ENCODE results near the gene SMIM24. TPM values are rescaled to one million over a fixed set of nuclear protein-coding genes. Genes with fewer than 3 reads are reported as not detected.

The SMIM24 gene
- total RNA-seq, 6 donors from 2014 or later: 1.7 TPM; not detected in 5

DNA sequence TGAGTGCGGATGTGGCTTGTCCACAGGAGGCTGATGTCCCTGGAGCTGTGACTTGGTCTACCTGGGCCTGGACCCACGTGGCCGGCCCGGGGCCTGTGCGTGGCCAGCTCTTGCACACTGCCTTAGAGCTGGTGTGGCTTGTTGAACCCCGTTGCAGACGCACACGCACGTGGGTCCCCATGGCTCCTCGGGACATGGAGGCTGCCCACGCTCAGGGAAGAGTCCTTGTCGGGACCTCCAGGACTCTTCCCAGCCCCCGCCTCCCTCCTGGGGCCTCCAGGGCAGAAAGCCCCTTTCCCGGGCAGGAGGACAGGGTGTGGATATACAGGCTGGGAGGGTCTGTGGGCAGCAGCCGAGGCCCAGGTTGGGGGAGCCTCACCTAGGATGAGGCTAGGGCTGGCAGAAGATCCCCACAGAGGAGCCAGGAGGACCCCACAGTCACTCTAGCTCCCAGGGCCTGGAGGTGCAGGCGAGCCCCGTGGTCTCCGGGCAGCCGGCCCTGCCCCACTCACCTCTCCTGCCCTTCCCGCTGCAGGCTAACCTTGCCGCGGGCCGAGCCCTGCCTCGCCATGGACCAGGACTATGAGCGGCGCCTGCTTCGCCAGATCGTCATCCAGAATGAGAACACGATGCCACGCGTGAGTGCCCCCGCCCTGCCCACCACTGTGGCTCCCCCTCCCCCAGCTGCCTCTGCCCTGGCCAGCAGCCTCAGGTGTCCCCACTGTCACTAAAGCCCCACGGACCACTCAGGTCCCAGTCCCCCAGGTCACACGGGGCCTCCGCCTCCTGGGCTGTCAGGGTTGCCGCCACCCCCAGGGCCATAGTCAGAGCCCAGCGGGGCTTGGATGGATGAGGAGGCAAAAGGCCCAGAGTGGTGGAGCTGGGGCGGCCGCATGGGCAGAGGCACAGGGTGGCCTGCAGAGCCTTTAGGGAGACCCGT, 42.4 kb upstream of the SMIM24 start:
- Histone ChIP-seq H3K36me3 (peaks cover 9 to 74% (median 60%) of the 10 kb centered on the region in 4 donors), H3K27me3 (no peaks in the 10 kb centered on the region), H3K9me3 (no peaks in the 10 kb centered on the region), H3K4me3 (no peak overlapping the region), H3K27ac (no peak overlapping the region), H3K4me1 (peaks cover 0 to under 1% (median under 1%) of the 10 kb centered on the region in 4 donors)
- DNase-seq (peak in 1 of 2 donors; percentile 66), ATAC-seq (ENCODE audit: low FRiP score in 2 of 2) (no peak)
- TF ChIP-seq POLR2AphosphoS5 (IDR thresholded peaks at IDR 0.05) (no peak), EP300 (IDR thresholded peaks at IDR 0.05) (no peak), POLR2A (IDR thresholded peaks at IDR 0.05) (no peak)
- TF ChIP-seq, protein P1, sequence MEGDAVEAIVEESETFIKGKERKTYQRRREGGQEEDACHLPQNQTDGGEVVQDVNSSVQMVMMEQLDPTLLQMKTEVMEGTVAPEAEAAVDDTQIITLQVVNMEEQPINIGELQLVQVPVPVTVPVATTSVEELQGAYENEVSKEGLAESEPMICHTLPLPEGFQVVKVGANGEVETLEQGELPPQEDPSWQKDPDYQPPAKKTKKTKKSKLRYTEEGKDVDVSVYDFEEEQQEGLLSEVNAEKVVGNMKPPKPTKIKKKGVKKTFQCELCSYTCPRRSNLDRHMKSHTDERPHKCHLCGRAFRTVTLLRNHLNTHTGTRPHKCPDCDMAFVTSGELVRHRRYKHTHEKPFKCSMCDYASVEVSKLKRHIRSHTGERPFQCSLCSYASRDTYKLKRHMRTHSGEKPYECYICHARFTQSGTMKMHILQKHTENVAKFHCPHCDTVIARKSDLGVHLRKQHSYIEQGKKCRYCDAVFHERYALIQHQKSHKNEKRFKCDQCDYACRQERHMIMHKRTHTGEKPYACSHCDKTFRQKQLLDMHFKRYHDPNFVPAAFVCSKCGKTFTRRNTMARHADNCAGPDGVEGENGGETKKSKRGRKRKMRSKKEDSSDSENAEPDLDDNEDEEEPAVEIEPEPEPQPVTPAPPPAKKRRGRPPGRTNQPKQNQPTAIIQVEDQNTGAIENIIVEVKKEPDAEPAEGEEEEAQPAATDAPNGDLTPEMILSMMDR (IDR thresholded peaks at IDR 0.05): no peak
- WGBS, 2 donors: 90 to 93% methylated on average over 10 to 35 of the region's 40 CpGs

DNA sequence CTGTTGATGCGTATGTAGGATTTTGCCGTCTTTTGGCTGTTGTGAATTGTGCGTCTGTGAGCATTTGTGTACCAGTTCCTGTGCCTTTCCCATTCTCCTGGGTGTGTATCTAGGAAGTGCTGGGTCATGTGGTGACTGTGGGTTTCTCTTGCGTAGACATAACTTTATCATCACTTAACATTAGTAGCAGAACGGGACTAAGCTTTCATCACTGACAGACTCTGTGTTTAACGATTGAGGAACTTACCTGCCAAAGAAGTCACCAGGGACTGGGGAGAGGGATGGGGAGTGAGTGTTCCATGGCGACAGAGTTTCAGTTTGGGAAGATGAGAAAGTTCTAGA, 40.8 kb upstream of the SMIM24 start:
- DNase-seq (no peak), ATAC-seq (ENCODE audit: low FRiP score in 2 of 2) (no peak)
- WGBS, 2 donors: 80 to 87% methylated on average over 7 of the region's 7 CpGs
- Histone ChIP-seq H3K4me3 (no peak overlapping the region), H3K27ac (no peak overlapping the region), H3K4me1 (peaks cover 6 to 15% (median 10%) of the 10 kb centered on the region in 4 donors), H3K27me3 (no peaks in the 10 kb centered on the region), H3K36me3 (peaks cover 3 to 58% (median 44%) of the 10 kb centered on the region in 4 donors), H3K9me3 (no peaks in the 10 kb centered on the region)
- TF ChIP-seq, protein P1 (IDR thresholded peaks at IDR 0.05): no peak
- no peak for TF ChIP-seq POLR2A (IDR thresholded peaks at IDR 0.05)
- TF ChIP-seq POLR2AphosphoS5 (IDR thresholded peaks at IDR 0.05): no peak
- no peak for TF ChIP-seq EP300 (IDR thresholded peaks at IDR 0.05)

DNA sequence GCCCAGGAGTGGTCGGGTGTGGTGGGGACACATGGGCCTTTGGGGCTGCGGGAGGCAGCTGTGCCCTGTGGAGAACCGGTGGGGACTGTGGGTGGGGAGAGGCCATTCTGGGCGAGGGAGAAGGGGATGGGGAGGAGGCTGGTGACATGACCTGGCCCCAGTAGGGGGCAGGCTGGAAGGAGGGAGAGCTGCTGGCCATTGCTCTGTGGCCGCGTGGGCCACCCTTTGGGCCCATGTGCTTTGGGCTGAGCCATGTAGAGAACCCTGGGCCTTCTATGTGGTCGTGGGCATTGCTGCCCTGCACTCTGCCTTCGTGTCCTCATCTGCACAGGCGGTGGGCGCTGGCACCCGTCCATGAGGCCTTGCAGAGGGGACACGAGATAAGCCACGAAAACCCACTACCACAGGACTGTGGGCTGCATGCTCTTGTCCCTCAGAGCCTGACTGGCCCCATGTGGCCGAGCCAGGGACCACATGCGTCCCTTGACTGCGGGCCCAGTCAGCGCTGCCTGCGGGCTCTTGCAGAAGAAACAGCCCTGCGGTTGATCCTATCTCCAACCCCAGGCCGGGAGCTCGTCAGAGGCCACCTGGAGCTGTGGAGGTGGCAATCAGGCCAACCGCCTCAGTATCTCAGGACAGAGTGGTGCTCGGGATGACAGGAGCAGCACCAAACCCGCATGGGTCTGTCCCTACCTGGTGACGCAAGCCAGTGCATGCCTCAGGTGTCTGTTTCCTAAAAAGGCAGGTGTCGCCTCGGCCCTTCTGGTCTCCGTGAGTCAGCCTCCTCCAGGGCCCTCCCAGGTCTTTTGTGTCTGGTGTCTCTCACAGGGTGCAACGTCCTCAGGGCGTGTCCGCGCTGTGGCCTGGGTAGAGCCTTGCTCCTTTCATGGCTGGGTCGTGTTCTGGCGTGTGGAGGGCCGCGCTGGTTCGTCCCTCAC, 40.1 kb upstream of the SMIM24 start:
- H3K4me1 ChIP-seq: peaks cover 6 to 15% (median 10%) of the 10 kb centered on the region in 4 donors
- ATAC-seq (ENCODE audit: low FRiP score in 2 of 2) (no peak), DNase-seq (peak in 1 of 2 donors; percentile 75)
- no peak overlapping the region for H3K4me3 ChIP-seq
- WGBS, 2 donors: 89 to 95% methylated on average over 16 to 37 of the region's 37 CpGs
- no peaks in the 10 kb centered on the region for H3K27me3 ChIP-seq
- no peak overlapping the region for H3K27ac ChIP-seq
- no peaks in the 10 kb centered on the region for H3K9me3 ChIP-seq
- H3K36me3 ChIP-seq: peaks cover 3 to 52% (median 38%) of the 10 kb centered on the region in 4 donors
- TF ChIP-seq POLR2A (IDR thresholded peaks at IDR 0.05) (no peak), POLR2AphosphoS5 (IDR thresholded peaks at IDR 0.05) (no peak), EP300 (IDR thresholded peaks at IDR 0.05) (no peak)
- TF ChIP-seq, protein P1 (IDR thresholded peaks at IDR 0.05): no peak

DNA sequence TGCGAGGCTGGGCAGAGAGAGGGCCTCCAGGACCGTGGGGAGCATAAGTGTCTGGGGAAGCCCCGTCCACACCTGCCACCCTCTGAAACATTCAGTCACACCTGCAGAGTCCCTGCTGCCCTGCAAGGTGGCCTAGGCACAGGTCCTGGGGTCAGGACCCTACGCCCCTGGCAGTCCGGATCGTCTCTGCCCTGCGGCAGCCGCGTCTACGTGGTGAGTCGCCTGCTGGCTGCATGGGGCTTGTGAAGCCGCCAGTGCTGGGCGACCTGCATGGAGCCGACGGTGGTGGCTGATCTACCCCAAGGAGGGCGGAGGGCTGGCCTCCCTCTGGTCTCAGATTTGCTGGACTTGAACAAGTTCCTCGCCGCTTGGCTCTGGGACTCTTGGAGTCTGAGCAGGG, 38.8 kb upstream of the SMIM24 start:
- peak in 1 of 2 donors; percentile 79 for DNase-seq
- H3K27ac ChIP-seq: no peak overlapping the region
- no peak overlapping the region for H3K4me3 ChIP-seq
- H3K9me3 ChIP-seq: no peaks in the 10 kb centered on the region
- TF ChIP-seq POLR2AphosphoS5 (IDR thresholded peaks at IDR 0.05) (no peak), POLR2A (IDR thresholded peaks at IDR 0.05) (no peak), EP300 (IDR thresholded peaks at IDR 0.05) (no peak)
- TF ChIP-seq, protein P1 (IDR thresholded peaks at IDR 0.05): no peak
- no peaks in the 10 kb centered on the region for H3K27me3 ChIP-seq
- peaks cover 6 to 15% (median 10%) of the 10 kb centered on the region in 4 donors for H3K4me1 ChIP-seq
- no peak for ATAC-seq (ENCODE audit: low FRiP score in 2 of 2)
- 83 to 91% methylated on average over 3 to 18 of the region's 18 CpGs for WGBS, 2 donors
- H3K36me3 ChIP-seq: peaks cover 3 to 41% (median 28%) of the 10 kb centered on the region in 4 donors
